SKM-1 (cell line): ENCODE results near the gene UROD.
"Not testable (repeated sequence)": the region's sequence is repeated elsewhere in the genome, so short reads cannot be mapped to it uniquely, and the experiment has no call there.

Experiments used
- DNase-seq: peaks from one replicate; lab custom pipeline; 2025; ENCODE audit not compliant: unreplicated experiment; lab: John Stamatoyannopoulos, UW

UROD gene

GRCh38 chr1:45038240-45038639 lies 26.2 kb downstream of the UROD start:
- DNase-seq = no peak

- no peak for DNase-seq
Measured at GRCh38 chr1:45038661-45039364, 26.8 kb downstream of the UROD start.

GRCh38 chr1:45040297-45040696 lies 28.2 kb downstream of the UROD start:
- no peak for DNase-seq

- no peak for DNase-seq
Measured at GRCh38 chr1:45043094-45043493, 31.0 kb downstream of the UROD start.

GRCh38 chr1:45044916-45045315 lies 32.9 kb downstream of the UROD start:
- no peak for DNase-seq

GRCh38 chr1:45047032-45047431 lies 35.0 kb downstream of the UROD start:
- no peak for DNase-seq

- no peak for DNase-seq
Measured at GRCh38 chr1:45051005-45051772, 39.1 kb downstream of the UROD start.

GRCh38 chr1:45057542-45057941 lies 45.5 kb downstream of the UROD start:
- no peak for DNase-seq

GRCh38 chr1:45059829-45060228 lies 47.8 kb downstream of the UROD start:
- DNase-seq = no peak

GRCh38 chr1:45062463-45062862 lies 50.4 kb downstream of the UROD start:
- not testable (repeated sequence) for DNase-seq

- DNase-seq = no peak
Measured at GRCh38 chr1:45065083-45065482, 53.0 kb downstream of the UROD start.
